ENCODE measurements around the gene PRKG1.

DNA sequence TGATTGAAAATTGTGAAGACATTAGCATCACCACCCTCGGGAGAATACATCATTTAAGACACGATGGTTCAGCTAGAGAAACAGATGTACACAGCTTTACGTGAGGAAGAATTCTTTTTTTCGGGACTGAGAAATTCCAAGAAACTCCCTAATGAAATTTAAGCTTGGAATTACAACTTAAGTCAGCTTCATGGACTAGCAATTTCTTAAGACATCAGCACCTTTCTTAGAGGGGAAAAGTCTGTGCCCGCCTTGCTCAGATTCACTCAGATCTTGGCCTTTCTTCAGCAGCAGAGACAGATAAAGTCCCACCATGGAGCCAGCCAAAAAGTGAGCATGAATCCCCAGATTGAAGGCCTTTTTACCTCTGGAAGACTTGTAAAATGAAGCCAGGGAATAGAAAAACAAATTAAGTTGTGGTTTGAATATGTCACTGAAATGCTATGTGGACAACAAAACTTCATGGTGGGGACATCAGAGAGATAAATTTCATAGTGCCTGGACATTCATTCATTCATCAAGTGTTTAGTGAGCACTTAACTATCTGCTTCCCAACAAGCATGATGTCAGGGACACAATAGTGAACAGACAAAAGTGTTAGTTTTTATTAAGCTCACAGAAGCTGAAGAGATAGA, 32.1 kb downstream of the PRKG1 start:
- TF ChIP-seq CTCF (IDR thresholded peaks at IDR 0.05) (no peak), POLR2A (IDR thresholded peaks at IDR 0.05) (no peak)

Measured in Peyer's patch (tissue), 4 donors.